Measurements from ENCODE around the gene VKORC1L1.

The VKORC1L1 gene

GRCh38 chr7:65872776-65873581 lies at the start of gene VKORC1L1:
Gene VKORC1L1, plus strand, starts transcription at chr7:65873074. Its CDS starts 298 bp downstream, at chr7:65873372.
- no peak for TF ChIP-seq CREB1 (IDR thresholded peaks at IDR 0.05; ENCODE audit: low read depth)
- peak; percentile 48; the same call in 1 of the 2 replicates for TF ChIP-seq TAF1 (IDR thresholded peaks at IDR 0.05; ENCODE audit: low read depth)
- TF ChIP-seq, protein P1, sequence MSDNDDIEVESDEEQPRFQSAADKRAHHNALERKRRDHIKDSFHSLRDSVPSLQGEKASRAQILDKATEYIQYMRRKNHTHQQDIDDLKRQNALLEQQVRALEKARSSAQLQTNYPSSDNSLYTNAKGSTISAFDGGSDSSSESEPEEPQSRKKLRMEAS (IDR thresholded peaks at IDR 0.05), result peak; percentile 80
- 0 out of 2 replicates have a peak, but pooled peaks have one; percentile 24 for TF ChIP-seq USF1 (IDR thresholded peaks at IDR 0.05)
- peak; percentile 81 for TF ChIP-seq YY1 (IDR thresholded peaks at IDR 0.05; ENCODE audit: low read depth)

DNA sequence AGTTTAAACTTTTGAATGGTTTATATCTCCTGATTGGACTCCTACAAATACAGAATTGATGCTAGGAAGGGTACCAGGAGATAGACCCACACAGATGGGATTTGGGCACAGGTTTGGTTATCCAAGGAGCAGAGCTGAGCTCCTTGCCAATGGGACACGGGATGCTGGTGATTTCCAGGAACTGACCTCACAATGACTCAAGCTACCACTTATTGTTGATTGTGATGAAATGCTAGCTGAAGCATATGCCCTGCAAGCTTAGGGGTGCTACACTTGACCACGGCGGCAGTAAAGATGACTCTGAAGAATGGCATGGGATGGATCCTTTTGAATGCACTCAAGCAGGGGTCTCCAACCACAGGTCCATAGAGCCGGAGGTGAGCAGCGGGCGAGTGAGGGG lies 45.5 kb upstream of the VKORC1L1 start:
- TF ChIP-seq YY1 (IDR thresholded peaks at IDR 0.05; ENCODE audit: low read depth) (no peak), ZBTB7A (IDR thresholded peaks at IDR 0.05; ENCODE audit: low read depth) (no peak), RAD21 (IDR thresholded peaks at IDR 0.05; ENCODE audit: low read depth) (no peak), TEAD4 (IDR thresholded peaks at IDR 0.05) (no peak), CREB1 (IDR thresholded peaks at IDR 0.05; ENCODE audit: low read depth) (no peak), CEBPB (IDR thresholded peaks at IDR 0.05) (no peak), REST (IDR thresholded peaks at IDR 0.05; ENCODE audit: low read depth) (no peak)

GRCh38 chr7:65832281-65832680 lies 40.6 kb upstream of the VKORC1L1 start:
- TF ChIP-seq NFIC (IDR thresholded peaks at IDR 0.05), result peak; percentile 18; the same call in 1 of the 2 replicates
- peak; percentile 89 for TF ChIP-seq REST (IDR thresholded peaks at IDR 0.05; ENCODE audit: low read depth)
- TF ChIP-seq TEAD4 (IDR thresholded peaks at IDR 0.05), result no peak

DNA sequence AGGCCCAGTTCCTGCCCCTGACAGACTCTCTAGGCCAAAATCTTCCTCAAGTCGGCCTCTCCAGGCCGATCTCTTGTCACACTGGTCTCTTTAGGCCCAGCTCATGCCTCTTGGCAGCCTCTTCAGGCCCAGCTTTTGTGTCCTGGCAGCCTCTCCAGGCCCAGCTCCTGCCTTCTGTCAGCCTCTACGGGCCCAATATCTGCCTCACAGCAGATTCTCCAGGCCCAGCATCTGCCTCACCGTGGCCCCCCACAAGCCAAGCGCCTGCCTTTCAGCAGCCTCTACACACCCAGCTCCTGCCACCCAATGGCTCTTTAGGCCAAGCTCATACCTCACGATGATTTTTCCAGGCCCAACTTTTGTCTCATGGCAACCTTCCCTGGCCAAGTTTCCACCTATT lies 33.0 kb upstream of the VKORC1L1 start:
- TF ChIP-seq YY1 (IDR thresholded peaks at IDR 0.05; ENCODE audit: low read depth), result no peak
- TF ChIP-seq ZBTB7A (IDR thresholded peaks at IDR 0.05; ENCODE audit: low read depth), result no peak
- no peak for TF ChIP-seq RAD21 (IDR thresholded peaks at IDR 0.05; ENCODE audit: low read depth)
- no peak for TF ChIP-seq USF1 (IDR thresholded peaks at IDR 0.05)
- TF ChIP-seq, protein P1 (IDR thresholded peaks at IDR 0.05), result no peak
- TF ChIP-seq NFIC (IDR thresholded peaks at IDR 0.05), result no peak
- TF ChIP-seq CREB1 (IDR thresholded peaks at IDR 0.05; ENCODE audit: low read depth), result no peak
- TF ChIP-seq TAF1 (IDR thresholded peaks at IDR 0.05; ENCODE audit: low read depth), result no peak
- TF ChIP-seq EP300 (IDR thresholded peaks at IDR 0.05; ENCODE audit: borderline replicate concordance), result no peak
- TF ChIP-seq CEBPB (IDR thresholded peaks at IDR 0.05), result no peak
- no peak for TF ChIP-seq TCF12 (IDR thresholded peaks at IDR 0.05; ENCODE audit: low read depth)
- TF ChIP-seq REST (IDR thresholded peaks at IDR 0.05; ENCODE audit: low read depth), result no peak
- no peak for TF ChIP-seq TEAD4 (IDR thresholded peaks at IDR 0.05)
- TF ChIP-seq FOXM1 (IDR thresholded peaks at IDR 0.05; ENCODE audit: borderline replicate concordance, low read depth), result no peak
- TF ChIP-seq EGR1 (IDR thresholded peaks at IDR 0.05), result no peak

DNA sequence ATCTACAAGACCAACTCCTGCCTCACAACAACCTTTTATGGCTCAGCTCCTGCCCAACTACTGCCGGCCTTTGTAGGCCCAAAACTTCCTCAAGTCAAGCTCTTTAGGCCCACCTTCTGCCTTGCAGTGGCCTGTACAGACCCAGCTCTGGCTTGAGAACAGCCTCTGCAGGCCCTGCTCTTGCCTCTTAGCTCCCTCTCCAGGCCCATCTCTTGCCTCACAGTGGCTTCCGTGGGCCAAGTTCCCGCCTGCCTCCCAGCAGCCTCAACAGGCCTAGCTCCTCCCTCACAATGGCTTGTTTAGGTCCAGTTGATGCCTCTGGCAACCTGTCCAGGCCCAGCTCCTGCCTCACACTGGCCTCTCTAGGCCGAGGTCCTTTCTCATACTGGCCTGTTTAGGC lies 32.4 kb upstream of the VKORC1L1 start:
- TF ChIP-seq CREB1 (IDR thresholded peaks at IDR 0.05; ENCODE audit: low read depth), result no peak
- peak; percentile 69 for TF ChIP-seq RAD21 (IDR thresholded peaks at IDR 0.05; ENCODE audit: low read depth)
- no peak for TF ChIP-seq REST (IDR thresholded peaks at IDR 0.05; ENCODE audit: low read depth)
- no peak for TF ChIP-seq YY1 (IDR thresholded peaks at IDR 0.05; ENCODE audit: low read depth)
